ENCODE measurements around the gene RUFY4.

Gene RUFY4

GRCh38 chr2:218047536-218048225, 21.4 kb upstream of the RUFY4 start:
- TF ChIP-seq CTCF (IDR thresholded peaks at IDR 0.05; ENCODE audit: low read depth, low read length), result no peak
- H3K4me3 ChIP-seq (ENCODE audit: low read depth, low read length), result no peak overlapping the region

DNA sequence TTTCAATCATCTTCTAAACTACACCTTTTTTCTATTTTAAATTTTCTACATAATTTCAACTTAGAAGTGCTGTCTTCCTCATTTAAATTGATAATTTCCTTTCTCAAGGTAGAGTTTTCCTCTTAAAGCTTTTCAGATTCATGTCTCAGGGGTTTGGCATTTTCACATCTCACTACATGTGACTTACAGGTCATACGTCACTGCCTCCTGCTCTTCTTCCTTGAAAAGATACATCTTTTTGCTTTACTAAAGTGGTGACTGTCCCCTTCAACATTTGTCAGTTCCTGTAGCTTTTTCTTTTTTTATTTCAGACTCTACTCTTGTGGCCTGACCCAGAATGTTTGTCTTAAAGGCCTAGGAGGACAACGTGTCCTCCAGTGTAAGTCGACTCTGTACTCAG, 17.1 kb upstream of the RUFY4 start:
- no peak for TF ChIP-seq CTCF (IDR thresholded peaks at IDR 0.05; ENCODE audit: low read depth, low read length)
- H3K4me3 ChIP-seq (ENCODE audit: low read depth, low read length), result no peak overlapping the region

GRCh38 chr2:218059289-218059688, 9.8 kb upstream of the RUFY4 start:
- no peak overlapping the region for H3K4me3 ChIP-seq (ENCODE audit: low read depth, low read length)
- TF ChIP-seq CTCF (IDR thresholded peaks at IDR 0.05; ENCODE audit: low read depth, low read length), result no peak

DNA sequence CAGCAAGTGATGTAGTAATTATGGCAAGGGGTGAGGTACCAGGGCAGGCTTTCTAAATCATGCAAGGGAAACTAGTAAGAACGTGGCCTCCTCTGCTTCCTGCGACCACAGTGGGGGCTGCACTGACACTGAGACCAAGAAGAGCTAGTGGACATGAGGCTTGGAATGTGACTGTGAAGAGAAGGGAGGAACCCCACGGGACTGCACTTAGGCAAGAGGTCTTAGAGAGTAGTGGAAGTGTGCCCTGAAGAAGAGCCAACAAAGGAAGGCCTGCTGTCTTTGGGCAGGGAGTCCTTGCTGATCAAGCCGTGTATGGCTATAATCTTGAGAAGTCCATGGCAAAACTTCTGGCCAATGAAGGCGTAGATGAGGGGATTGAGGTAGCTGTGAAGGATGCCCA, 8.9 kb upstream of the RUFY4 start:
- no peak for TF ChIP-seq CTCF (IDR thresholded peaks at IDR 0.05; ENCODE audit: low read depth, low read length)
- H3K4me3 ChIP-seq (ENCODE audit: low read depth, low read length), result no peak overlapping the region

DNA sequence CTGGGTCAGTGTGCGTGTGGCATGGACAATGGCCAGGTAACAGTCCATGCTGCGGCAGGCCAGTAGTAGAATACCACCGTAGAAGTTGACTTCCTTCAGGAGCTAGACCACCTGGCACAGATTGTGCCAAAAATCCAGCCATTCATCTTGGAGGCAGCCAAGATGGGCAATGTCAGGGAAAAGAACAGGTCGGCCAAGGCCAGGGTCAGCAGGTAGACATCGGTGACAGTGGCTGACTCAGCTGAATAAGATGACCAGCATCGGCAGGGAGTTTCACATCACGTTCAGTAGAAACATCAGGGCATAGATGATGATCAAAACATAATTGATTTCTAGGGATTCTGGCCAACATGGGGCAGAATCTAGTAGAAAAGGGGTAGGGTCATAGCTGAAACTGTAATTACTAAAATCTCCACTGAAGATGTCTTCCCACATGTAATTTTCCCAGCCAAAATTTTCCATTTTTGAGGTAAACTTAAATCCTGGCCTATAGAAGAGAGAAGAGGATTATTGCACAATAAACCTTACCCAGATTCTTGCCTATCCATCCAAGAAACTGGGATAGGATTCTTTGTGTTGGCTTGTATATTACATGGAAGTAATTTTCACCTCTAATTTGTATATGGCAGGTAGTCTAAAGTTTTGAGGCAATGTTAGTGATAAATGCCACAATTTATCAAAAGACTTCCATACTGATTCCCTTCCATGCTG, 7.9 kb upstream of the RUFY4 start:
- TF ChIP-seq CTCF (IDR thresholded peaks at IDR 0.05; ENCODE audit: low read depth, low read length), result no peak

GRCh38 chr2:218063486-218063885, 5.6 kb upstream of the RUFY4 start:
- H3K4me3 ChIP-seq (ENCODE audit: low read depth, low read length), result no peak overlapping the region
- no peak for TF ChIP-seq CTCF (IDR thresholded peaks at IDR 0.05; ENCODE audit: low read depth, low read length)

More for the DNA sequence above, 7.9 kb upstream of the RUFY4 start:
- H3K4me3 ChIP-seq (ENCODE audit: low read depth, low read length), result no peak overlapping the region

GRCh38 chr2:218063896-218064295, 5.2 kb upstream of the RUFY4 start:
- H3K4me3 ChIP-seq (ENCODE audit: low read depth, low read length), result no peak overlapping the region
- TF ChIP-seq CTCF (IDR thresholded peaks at IDR 0.05; ENCODE audit: low read depth, low read length), result no peak
